C4-2B (cell line): Measurements from ENCODE around the gene PYCR2.
"Not testable (repeated sequence)": the region's sequence is repeated elsewhere in the genome, so short reads cannot be mapped to it uniquely, and the experiment has no call there.

ENCODE experiments used
- H3K27ac ChIP-seq: fragments of 450-650 bp; 2 replicates; pipeline ENCODE4 v1.5.1; 2017
- ZFX ChIP-seq: fragments of 450-650 bp; IDR thresholded peaks from 2 replicates; pipeline ENCODE4 v1.6.1; 2017
- TF ChIP-seq, protein P1 (sequence below): fragments of 450-650 bp; conservative IDR thresholded peaks from 2 replicates; pipeline ENCODE4 v1.5.1; 2017; ENCODE audit warnings: mild to moderate bottlenecking

PYCR2 gene

DNA sequence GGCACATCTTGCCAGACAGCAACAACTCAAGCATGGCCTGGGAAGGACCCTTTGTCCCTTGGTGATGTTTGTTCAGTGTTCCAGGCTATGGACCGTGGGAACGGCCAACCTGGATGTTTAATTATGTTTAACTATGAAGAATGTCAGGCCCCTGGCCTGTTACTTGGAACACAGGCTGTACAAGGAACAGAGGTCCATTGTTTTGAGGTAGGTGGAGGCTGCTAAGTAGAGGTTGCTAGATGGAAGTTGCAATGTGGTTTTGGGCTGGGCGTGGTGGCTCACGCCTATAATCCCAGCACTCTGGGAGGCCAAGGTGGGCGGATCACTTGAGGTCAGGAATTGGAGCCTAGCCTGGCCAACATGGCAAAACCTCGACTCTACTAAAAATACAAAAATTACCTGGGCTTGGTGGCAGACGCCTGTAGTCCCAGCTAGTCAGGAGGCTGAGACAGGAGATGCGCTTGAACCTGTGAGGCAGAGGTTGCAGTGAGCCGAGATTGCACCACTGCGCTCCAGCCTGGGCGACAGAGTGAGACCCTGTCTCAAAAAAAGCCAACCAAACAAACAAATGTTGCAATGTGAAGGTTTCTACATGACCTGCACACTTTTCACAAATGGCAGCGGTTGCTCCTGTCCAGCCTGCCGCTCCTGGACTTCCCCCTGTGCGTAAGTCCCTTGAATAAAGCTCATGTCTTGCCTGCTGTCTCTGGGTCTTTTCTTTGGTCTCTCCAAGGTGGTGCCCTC, 32.6 kb downstream of the PYCR2 start:
- no peak overlapping the region for H3K27ac ChIP-seq
- TF ChIP-seq ZFX, result no peak
- TF ChIP-seq, protein P1, sequence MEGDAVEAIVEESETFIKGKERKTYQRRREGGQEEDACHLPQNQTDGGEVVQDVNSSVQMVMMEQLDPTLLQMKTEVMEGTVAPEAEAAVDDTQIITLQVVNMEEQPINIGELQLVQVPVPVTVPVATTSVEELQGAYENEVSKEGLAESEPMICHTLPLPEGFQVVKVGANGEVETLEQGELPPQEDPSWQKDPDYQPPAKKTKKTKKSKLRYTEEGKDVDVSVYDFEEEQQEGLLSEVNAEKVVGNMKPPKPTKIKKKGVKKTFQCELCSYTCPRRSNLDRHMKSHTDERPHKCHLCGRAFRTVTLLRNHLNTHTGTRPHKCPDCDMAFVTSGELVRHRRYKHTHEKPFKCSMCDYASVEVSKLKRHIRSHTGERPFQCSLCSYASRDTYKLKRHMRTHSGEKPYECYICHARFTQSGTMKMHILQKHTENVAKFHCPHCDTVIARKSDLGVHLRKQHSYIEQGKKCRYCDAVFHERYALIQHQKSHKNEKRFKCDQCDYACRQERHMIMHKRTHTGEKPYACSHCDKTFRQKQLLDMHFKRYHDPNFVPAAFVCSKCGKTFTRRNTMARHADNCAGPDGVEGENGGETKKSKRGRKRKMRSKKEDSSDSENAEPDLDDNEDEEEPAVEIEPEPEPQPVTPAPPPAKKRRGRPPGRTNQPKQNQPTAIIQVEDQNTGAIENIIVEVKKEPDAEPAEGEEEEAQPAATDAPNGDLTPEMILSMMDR, result no peak

DNA sequence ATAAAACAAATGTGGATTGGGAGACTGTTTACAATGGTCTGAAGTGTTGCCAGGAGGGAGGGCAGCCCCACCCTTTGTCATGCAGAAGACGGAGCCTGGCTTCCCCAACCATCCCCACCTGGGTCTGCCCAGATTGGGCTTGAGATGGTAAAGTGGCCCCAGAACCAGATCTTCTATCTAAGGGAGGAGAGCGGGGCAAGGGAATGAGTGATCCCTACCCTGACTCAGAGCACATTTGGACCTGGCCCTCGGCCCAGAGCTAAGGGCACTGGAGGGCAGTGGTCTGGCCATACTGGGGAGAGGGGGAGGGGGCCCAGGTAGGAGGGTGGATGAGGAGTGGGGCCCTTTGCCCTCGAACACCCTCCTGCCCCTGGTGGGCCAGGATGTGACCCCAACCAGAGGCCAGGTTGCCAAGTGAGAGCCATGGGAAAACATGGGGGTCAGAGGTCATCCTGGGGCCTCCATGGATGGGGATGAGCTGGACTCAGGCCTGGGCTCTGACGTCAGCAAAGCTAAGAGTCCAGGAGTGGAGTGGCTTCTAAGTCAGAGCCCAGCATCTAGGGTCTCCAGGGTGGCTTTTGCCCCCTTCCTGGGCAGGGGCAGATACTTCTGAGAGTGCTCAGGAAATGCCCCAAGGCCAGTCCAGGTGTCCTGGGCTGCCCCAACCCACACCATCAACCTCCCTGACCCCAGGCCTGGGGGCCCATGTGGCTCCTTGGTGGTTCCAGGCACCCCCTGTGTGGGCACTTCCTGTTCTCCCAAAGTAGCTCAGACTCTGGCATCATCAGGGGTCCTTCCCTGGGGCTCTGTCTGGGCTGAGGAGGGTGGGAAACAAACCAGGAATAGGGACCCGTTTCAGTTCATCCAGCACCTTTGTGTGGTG, 33.5 kb downstream of the PYCR2 start:
- TF ChIP-seq, protein P1, result no peak
- no peak for TF ChIP-seq ZFX
- no peak overlapping the region for H3K27ac ChIP-seq

DNA sequence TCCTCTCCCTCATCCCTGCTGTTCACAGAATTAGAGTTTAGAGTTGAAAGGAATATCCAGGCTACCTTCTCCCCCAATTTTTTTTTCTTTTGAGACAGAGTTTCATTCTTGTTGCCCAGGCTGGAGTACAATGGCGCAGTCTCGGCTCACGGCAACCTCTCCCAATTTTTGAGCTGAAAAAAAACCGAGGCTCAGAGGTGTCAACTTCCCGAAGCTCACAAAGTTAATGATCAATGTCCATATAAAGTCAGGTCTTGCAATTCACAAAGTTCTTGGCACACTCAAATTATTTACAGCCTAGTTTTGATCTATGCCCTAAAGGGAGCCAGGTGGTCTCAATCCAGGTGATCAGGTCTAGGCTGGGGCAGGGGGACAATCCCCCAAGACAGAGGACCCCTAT, 34.3 kb downstream of the PYCR2 start:
- H3K27ac ChIP-seq, result no peak overlapping the region

DNA sequence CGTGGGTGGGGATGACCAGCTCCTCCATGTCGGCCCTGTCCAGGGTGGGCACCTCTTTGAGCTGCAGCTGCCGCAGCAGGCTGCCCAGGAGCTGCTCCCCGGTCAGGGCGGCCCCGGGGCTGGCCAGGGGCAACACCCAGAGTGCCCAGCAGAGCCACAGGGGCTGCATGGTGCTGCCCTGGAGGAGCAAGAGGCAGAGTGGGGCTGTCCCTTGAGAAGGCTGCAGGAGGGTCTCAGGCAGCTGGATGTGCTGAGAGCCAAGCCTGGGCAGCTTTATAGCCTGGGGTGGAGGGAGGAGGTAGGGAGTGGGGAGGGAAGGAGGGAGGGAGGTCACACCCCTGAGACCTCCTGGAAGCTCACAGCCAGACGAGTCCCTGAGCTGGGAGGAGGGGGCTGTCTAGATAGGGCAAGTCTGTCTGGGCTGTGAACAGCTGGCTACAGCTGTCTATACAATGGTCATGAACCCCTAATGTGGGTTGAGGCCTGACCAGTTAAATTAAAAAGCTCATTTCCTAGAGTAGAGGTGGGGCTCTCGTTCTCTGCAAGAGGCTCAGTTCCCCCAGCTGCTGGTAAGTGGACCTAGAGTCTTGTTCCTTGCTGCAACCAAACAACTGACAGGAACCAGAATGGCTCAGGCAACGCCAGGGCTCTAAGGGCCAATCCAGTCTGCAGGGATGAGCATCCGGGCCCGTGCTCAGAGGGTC, 35.0 kb downstream of the PYCR2 start, which contains the start of gene LEFTY1:
Gene LEFTY1 (minus strand): TSS at position 249 of the 704 bp plus-strand sequence. CDS start 80 bp downstream, at position 169.
- H3K27ac ChIP-seq, result no peak within 1 kb of the TSS
- TF ChIP-seq ZFX, result no peak
- TF ChIP-seq, protein P1, result no peak

More for the DNA sequence above, 34.3 kb downstream of the PYCR2 start:
- TF ChIP-seq, protein P1, result no peak
- TF ChIP-seq ZFX, result no peak

DNA sequence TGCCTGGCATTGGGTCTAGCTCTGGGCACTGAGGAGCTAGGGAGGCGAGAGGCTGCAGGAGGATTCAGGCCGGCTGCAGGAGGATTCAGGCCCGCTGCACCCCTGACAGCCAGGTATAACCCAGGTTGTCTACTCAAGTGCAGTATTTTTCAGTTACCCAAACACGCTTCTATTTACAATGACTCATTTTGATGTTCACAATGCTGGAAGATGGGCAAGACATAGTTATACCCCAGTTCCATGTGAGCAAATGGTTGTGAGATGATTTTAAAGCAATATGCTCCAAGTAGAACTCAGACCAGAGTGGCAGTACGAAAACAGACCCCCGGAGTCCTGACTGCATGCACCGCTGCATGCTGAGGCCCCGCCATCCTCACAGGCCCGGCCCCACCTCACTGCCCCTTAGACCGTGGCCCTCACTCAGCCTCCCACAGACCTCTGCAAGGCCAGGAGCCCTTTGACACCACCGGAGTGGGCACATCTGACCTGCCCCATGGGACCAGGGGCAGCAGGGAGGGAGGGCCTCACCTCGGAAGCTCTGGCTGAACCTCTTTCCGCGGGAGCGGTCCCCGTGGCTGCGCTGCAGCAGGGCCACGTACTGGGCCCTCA, 35.7 kb downstream of the PYCR2 start:
- TF ChIP-seq ZFX, result no peak
- TF ChIP-seq, protein P1, result no peak
- H3K27ac ChIP-seq, result no peak overlapping the region

DNA sequence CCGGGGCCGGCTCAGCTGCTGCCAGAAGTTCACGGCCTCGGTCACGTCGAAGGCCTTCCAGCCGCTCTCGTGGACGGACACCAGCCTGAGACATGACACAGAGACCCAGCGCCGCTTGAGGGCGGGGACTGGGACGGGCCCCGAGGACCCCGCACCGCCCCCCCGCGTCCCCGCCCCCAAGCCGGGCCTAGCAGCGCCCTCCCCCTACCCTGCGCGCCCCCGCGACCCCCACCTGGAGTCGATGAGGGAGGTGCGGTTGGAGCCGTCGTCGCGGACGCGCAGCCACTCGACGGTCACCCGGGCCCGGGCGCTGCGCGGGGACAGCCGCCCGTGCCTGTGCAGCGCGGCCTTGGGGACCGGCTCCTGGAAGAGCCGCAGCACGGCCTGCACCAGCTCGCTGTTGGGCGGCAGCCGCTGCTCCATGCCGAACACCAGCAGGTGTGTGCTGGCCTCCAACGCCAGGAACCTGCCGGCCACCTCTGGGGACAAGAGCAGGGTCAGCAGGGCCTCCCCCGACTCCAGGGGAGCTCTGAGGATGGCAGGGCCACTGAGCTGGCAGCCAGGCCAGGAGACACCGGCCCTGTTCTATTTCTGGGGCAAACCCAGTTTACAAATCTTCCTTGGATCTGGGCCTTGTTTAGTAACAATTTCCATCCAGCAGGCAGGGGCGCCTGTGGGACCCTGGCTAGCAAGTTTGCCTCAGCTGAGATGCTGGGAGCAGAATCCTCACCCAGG, 36.3 kb downstream of the PYCR2 start:
- H3K27ac ChIP-seq, result not testable (repeated sequence)

DNA sequence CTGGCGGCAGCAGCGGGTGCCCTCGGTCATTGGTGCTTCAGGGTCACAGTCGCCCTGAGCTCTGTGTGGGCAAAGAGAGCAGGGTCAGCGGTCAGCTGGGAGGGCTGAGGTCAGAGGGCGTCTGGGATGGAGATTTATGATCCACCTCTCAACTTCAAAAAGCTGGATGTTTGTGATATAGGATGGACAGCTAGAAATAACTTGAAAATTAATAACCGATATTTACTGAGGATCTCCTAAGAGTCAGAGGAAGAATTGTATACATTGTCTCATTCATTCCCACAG, 37.1 kb downstream of the PYCR2 start:
- TF ChIP-seq ZFX, result no peak
- TF ChIP-seq, protein P1, result no peak
- no peak overlapping the region for H3K27ac ChIP-seq
